B cell (primary cell): ENCODE results near the gene CDC25A. TPM values are rescaled to one million over a fixed set of nuclear protein-coding genes. Genes with fewer than 3 reads are reported as not detected.
A peak's percentile ranks its signal among the peaks of the same experiment; 100 is the strongest.

ENCODE experiments used
- ATAC-seq: fragments of 200-7000 bp; cut with Tn5 transposase; one replicate; pipeline ENCODE4 v1.10.0; 2021; ENCODE audit warnings: low read depth, mild to moderate bottlenecking, moderate number of reproducible peaks, moderate library complexity
- CTCF ChIA-PET: fragments of 350-600 bp; sonication (Branson Sonifier 250); formaldehyde crosslinking; loops from one replicate; lab custom pipeline; 2021; ENCODE audit warnings: antibody characterized with exemption, inconsistent platforms; lab: Charles Lee
- POLR2A ChIA-PET: fragments of 350-600 bp; sonication (Branson Sonifier 250); formaldehyde crosslinking; loops from one replicate; lab custom pipeline; 2021; ENCODE audit warnings: antibody characterized with exemption; lab: Charles Lee
- DNase-seq: peaks from one replicate; pipeline ENCODE4 v3.0.0; 2013
- H2AFZ ChIP-seq: 2 replicates; pipeline ENCODE4 v1.6.1; 2012; ENCODE audit warnings: mild to moderate bottlenecking, low read depth, low read length; ENCODE audit not compliant: insufficient read depth, poor library complexity, severe bottlenecking
- H3K27ac ChIP-seq, 2 donors: 1 replicate in 1 of 2; 2 replicates in 1 of 2; pipeline ENCODE4 v1.5.1; 2012 to 2013; ENCODE audit warnings: low read length in 2 of 2, mild to moderate bottlenecking in 2 of 2, moderate library complexity in 1 of 2
- H3K27me3 ChIP-seq, 4 experiments: fragments of 200-600 bp in 1 of 4; sonication (generic) in 1 of 4; replicated peaks in 1 of 4; 1 replicate in 2 of 4; 2 replicates in 2 of 4; pipeline versions ENCODE4 v1.6.1 to v1.7.0; 2013 to 2016; ENCODE audit warnings: low read length in 3 of 4, mild to moderate bottlenecking in 2 of 4, mixed read lengths in 1 of 4, moderate library complexity in 1 of 4; ENCODE audit not compliant: insufficient read depth in 4 of 4, control insufficient read depth in 3 of 4; ENCODE audit errors: control extremely low read depth in 1 of 4
- H3K36me3 ChIP-seq, 2 experiments: replicated peaks in 1 of 2; 1 replicate in 1 of 2; 2 replicates in 1 of 2; pipeline versions ENCODE4 v1.6.1 to v1.7.1; 2013; ENCODE audit warnings: low read length in 1 of 2; ENCODE audit not compliant: insufficient read depth in 2 of 2, control insufficient read depth in 1 of 2; ENCODE audit errors: control extremely low read depth in 1 of 2, extremely low read depth in 1 of 2
- H3K4me1 ChIP-seq, 2 donors: fragments of 200-600 bp in 1 of 2; sonication (generic) in 1 of 2; 1 replicate in 1 of 2; 2 replicates in 1 of 2; pipeline versions ENCODE4 v1.5.1 to v1.6.1; 2013 to 2017; ENCODE audit warnings: low read length in 2 of 2; ENCODE audit not compliant: control insufficient read depth in 2 of 2, insufficient read depth in 2 of 2
- H3K4me2 ChIP-seq: replicated peaks from 2 replicates; pipeline ENCODE3; 2012; ENCODE audit warnings: mild to moderate bottlenecking, low read depth, low read length; ENCODE audit not compliant: poor library complexity, severe bottlenecking
- H3K4me3 ChIP-seq, 5 experiments: fragments of 200-600 bp in 1 of 5; sonication (generic) in 1 of 5; 1 replicate in 3 of 5; 2 replicates in 2 of 5; pipeline versions ENCODE4 v1.5.1 to v1.7.0; 2011 to 2016; ENCODE audit warnings: low read length in 4 of 5, mild to moderate bottlenecking in 4 of 5, low read depth in 2 of 5, control low read depth in 1 of 5, moderate library complexity in 1 of 5; ENCODE audit not compliant: insufficient read depth in 1 of 5; ENCODE audit errors: control extremely low read depth in 1 of 5, extremely low read depth in 1 of 5
- H3K79me2 ChIP-seq: fragments of 200-600 bp; sonication (generic); one replicate; pipeline ENCODE4 v1.6.0; 2016; ENCODE audit warnings: low read length; ENCODE audit not compliant: control insufficient read depth, insufficient read depth
- H3K9ac ChIP-seq: fragments of 200-600 bp; sonication (generic); 2 replicates; pipeline ENCODE4 v1.6.1; 2017; ENCODE audit warnings: mild to moderate bottlenecking, low read length, moderate library complexity
- H3K9me3 ChIP-seq, 3 donors: one replicate each; pipeline versions ENCODE4 v1.6.1 to v1.7.1; 2013; ENCODE audit warnings: low read length in 2 of 3; ENCODE audit not compliant: control insufficient read depth in 2 of 3, insufficient read depth in 1 of 3; ENCODE audit errors: control extremely low read depth in 1 of 3
- H4K20me1 ChIP-seq: 2 replicates; pipeline ENCODE4 v1.6.0; 2012; ENCODE audit warnings: mild to moderate bottlenecking, low read length; ENCODE audit not compliant: insufficient read depth, control insufficient read depth, poor library complexity, severe bottlenecking
- H3K27ac Mint-ChIP-seq: one replicate; pipeline ENCODE4 v1.8.0; 2021; ENCODE audit warnings: mixed read lengths
- H3K27me3 Mint-ChIP-seq: one replicate; pipeline ENCODE4 v1.8.0; 2021; ENCODE audit warnings: mixed read lengths
- H3K4me1 Mint-ChIP-seq: one replicate; pipeline ENCODE4 v1.8.0; 2021; ENCODE audit warnings: mixed read lengths
- H3K4me3 Mint-ChIP-seq: one replicate; pipeline ENCODE4 v1.8.0; 2021; ENCODE audit warnings: mixed read lengths
- H3K9me3 Mint-ChIP-seq: one replicate; pipeline ENCODE4 v1.8.0; 2022; ENCODE audit warnings: mixed read lengths; ENCODE audit not compliant: insufficient read depth
- CTCF ChIP-seq: fragments of 200-600 bp; IDR thresholded peaks from one replicate; pipeline ENCODE4 v1.8.0; 2022; ENCODE audit warnings: antibody characterized with exemption, mild to moderate bottlenecking
- EZH2 ChIP-seq: IDR thresholded peaks from 2 replicates; pipeline ENCODE4 v1.6.1; 2012; ENCODE audit warnings: borderline replicate concordance, low read depth, mild to moderate bottlenecking, moderate library complexity, low read length; ENCODE audit not compliant: insufficient read depth, poor library complexity, severe bottlenecking
- WGBS: methylation state at CpG from one replicate; pipeline ENCODE4 v1.1.5; 2013; ENCODE audit warnings: missing lambda C conversion rate; ENCODE audit not compliant: insufficient coverage; 5-methylcytosine and 5-hydroxymethylcytosine counted together
- intact Hi-C: fragments of 100-400 bp; cut with micrococcal nuclease; formaldehyde crosslinking; loops from one replicate; pipeline ENCODE4 v1.10.0; 2022
- polyA plus RNA-seq: library from polyadenylated mRNA; depleted of rRNA; stranded (reverse); fragments of >200 nt; gene quantifications from 2 replicates; pipeline ENCODE4 v1.2.3, GENCODE V29; 2012
- total RNA-seq, 2 donors: library from RNA; stranded (reverse); fragments of 120-200 nt in 1 of 2; gene quantifications; 1 replicate in 1 of 2; 2 replicates in 1 of 2; pipeline versions ENCODE4 v1.2.3 to v1.2.4, GENCODE V29; 2013 to 2022

CDC25A gene
- total and polyA plus RNA-seq, 2 donors (not counting 1 experiment from before 2014, with no cell fraction given): 0.07 to 0.27 TPM

GRCh38 chr3:48140936-48141603 lies 47.1 kb downstream of the CDC25A start:
- intact Hi-C loops: no loop called here
- Mint-ChIP-seq H3K27me3 (no peaks in the 10 kb centered on the region), H3K4me3 (no peak overlapping the region), H3K4me1 (peaks cover 2% of the 10 kb centered on the region), H3K27ac (no peak overlapping the region), H3K9me3 (no peaks in the 10 kb centered on the region)
- TF ChIP-seq CTCF (no peak), EZH2 (no peak)
- no peak for ATAC-seq
- H4K20me1 ChIP-seq: no peaks in the 10 kb centered on the region
- DNase-seq: no peak
- H2AFZ ChIP-seq: no peak overlapping the region
- WGBS: 100% methylated on average over 1 of the region's 2 CpGs
- H3K27ac ChIP-seq: no peak overlapping the region
- ChIA-PET POLR2A (no interaction called here), CTCF (no interaction called here)
- no peak overlapping the region for H3K4me3 ChIP-seq
- H3K4me1 ChIP-seq: no peaks in the 10 kb centered on the region
- H3K9ac ChIP-seq: no peak overlapping the region
- H3K79me2 ChIP-seq: no peaks in the 10 kb centered on the region
- H3K27me3 ChIP-seq: no peaks in the 10 kb centered on the region
- H3K36me3 ChIP-seq: no peaks in the 10 kb centered on the region
- no peaks in the 10 kb centered on the region for H3K9me3 ChIP-seq
- no peak overlapping the region for H3K4me2 ChIP-seq

- 39% methylated on average over 5 of the region's 9 CpGs for WGBS
- Histone ChIP-seq H3K9ac (no peak overlapping the region), H4K20me1 (no peaks in the 10 kb centered on the region), H3K27ac (no peak overlapping the region), H3K27me3 (no peaks in the 10 kb centered on the region), H3K79me2 (no peaks in the 10 kb centered on the region), H3K9me3 (no peaks in the 10 kb centered on the region), H3K36me3 (no peaks in the 10 kb centered on the region), H3K4me2 (no peak overlapping the region), H2AFZ (peak overlapping the region; percentile 46), H3K4me3 (no peak overlapping the region), H3K4me1 (no peaks in the 10 kb centered on the region)
- Mint-ChIP-seq H3K27ac (no peak overlapping the region), H3K4me1 (peaks cover 2% of the 10 kb centered on the region), H3K9me3 (no peaks in the 10 kb centered on the region), H3K4me3 (no peak overlapping the region), H3K27me3 (no peaks in the 10 kb centered on the region)
- TF ChIP-seq CTCF (no peak), EZH2 (no peak)
- DNase-seq (no peak), ATAC-seq (no peak)
- intact Hi-C loops: no loop called here
- ChIA-PET CTCF (no interaction called here), POLR2A (no interaction called here)
These were observed 47.9 kb downstream of the CDC25A start for GRCh38 chr3:48140336-48140757.
